HK-2 (cell line): ENCODE results near the gene ANXA6.
A peak's percentile ranks its signal among the peaks of the same experiment; 100 is the strongest.

Source experiments
- DNase-seq: peaks from one replicate; pipeline ENCODE4 v3.0.0-alpha.2; 2018; ENCODE audit not compliant: unreplicated experiment

The ANXA6 gene

DNA sequence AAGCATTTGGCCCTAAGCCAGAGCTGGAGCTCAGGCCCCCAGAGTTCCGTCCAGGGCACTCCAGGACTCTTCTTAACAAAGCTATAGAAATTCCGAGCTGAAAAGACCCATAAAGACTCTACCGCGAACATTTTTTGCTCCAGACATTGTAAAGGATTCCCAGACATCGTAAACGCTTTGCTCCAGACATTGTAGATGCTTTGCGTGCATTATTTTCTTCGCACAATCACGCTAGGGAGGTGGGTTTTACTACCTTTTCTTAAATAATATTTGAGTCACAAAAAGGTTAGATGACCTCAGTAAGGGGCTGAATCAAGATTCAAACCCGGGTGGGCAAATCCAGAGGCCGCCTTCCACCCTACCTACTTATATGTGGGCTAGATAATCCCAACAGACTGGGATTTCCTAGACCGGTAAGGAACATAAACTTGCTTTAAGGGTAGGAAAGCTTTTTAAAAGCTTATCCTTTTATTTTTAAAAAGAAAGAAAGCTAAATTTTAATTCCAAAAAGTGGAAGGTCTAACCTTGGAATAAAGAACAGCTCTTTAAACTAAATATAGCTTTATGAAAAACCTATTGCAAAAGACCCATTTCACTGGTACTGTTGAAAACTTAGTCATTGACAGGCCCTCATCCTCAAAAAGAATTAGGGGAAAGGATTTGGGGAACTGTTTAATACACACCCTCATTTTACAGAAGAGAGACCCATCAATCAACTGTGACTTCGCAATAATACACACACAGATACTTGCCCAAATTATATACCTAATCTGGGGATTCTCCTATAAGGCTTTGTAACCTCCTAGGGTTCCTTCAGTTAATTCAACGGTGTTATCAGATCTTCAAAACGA lies 75.9 kb downstream of the ANXA6 start:
- DNase-seq = no peak

DNA sequence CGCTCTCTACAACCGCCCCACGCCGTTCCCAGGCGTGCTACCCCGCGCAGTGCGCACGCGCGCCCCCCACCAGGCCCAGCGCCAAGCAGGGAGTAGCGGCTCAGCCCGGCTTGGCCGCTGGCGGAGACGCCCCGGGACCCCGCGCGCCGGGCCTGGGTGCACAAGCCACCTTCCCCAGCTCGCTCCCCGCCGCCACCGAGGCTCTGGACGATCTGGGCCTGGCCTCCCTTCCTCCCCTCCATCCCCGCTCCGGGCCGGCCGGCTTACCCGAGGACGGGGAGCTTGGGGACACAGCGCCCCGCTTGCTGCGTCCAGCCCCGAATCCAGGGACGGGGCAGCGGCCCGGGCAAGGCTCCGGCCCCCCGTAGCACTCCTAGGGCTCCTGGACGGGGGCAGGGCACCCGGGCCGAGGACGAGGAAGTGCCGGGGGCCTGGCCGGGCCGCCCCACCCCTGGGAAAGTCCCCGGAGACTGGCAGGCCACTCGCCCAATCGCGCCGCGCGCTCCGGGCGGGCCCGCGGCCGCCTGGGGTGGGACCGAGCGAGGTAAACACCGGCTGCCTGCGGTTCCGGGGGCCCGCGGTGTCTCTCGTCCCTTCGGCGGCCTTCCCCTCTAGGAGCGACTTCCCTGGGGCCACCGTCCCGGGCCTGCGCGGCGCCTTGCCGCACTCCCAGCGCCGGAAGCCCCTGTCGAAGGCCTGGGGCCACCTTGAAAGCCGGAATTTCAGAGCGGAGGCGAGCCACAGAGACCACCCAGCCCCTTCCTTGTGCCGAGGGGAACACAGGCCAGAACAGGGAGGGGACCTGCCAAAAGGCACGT lies 76.8 kb downstream of the ANXA6 start, which contains the start of gene TNIP1:
Gene TNIP1 (minus strand): TSS at position 422 of the 818 bp plus-strand sequence. CDS start 15,939 bp downstream, outside the sequence.
- DNase-seq = peak; percentile 92

DNA sequence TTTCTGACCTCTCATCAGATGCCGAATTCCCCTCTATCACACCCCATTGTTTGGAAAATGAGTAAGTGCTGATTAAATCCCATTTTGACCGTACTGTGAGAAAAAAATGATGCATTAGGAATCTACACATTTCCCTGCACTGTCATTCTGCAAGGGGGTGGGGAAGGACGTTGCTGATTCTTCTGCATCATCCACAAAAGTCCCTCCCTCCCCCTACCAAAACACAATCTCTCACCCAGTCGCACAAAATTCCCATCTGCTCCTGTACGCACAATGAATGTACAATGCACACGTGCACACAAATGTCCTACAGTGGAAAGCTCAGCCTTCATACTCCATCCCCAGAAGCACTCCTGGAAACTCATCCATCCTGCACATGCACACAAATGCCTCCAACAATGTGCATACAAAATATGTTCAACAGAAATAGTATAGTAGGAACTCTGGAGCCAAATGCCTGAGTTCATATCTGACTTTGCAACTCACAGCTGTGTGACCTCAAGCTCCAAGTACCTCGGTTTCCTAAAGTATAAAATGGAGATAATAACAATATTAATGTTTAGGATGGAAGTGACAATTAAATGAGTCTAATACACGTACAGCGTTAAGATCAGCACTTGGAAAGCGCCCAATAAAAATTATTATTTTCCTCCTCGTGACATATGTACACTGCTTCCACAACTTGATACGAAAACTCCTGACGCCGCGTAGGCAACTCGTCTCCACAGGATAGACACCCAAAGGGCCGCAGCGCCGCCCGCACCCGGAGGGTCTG lies 77.6 kb downstream of the ANXA6 start:
- DNase-seq = peak; percentile 38

DNA sequence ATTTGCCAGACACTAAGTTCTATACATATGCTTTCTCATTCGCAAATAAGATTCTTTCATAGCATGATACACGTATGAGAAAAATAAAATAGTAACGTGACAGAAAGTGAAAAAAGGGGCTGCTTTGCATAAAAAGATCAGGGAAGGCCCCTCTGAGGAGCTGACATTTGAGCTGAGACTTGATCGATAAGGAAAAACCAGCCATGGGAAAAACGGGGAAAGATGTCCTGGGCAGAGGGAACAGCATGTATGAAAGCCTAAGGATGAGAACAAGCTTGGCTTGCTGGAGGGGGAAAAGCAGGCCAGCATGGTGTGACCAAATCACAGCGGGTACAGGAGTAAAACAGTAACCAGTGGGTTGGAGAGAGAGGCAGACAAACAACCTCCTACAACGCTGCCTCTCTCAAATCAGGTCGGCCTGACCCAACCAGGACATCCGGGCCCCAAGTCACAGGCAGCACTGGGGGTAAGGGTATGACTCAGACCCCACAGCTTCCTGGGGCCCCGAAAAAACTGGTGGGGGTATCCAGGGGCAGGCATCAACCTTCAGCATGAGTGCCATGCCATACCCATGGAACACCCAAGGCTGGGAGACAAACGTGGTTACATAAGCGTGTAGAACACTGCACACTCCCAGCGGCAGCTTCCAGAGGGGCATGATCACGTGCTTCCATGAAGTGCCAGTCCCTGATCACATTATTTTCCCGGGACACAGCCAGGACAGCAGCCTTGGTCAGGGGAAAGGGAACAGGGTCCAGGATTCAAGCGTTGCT lies 78.9 kb downstream of the ANXA6 start:
- peak; percentile 69 for DNase-seq

DNA sequence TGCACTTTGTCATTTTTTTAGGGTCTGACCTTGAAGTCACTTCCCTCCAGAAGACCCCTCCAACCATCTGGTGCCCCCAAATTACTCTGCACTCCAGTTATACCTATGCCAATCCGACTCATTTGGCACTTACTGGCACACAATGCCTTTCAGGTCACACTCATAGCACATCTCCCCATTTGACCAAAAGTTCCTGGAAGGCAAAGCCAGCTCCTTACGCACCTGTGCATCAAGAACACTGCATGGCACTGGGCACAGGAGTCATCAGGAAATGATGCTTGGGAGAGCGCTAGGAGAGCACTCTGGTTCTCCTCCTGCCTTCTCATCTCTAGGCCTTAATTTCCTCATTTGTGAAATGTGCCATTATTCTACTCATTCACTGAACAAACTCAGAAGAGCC lies 79.6 kb downstream of the ANXA6 start:
- no peak for DNase-seq

DNA sequence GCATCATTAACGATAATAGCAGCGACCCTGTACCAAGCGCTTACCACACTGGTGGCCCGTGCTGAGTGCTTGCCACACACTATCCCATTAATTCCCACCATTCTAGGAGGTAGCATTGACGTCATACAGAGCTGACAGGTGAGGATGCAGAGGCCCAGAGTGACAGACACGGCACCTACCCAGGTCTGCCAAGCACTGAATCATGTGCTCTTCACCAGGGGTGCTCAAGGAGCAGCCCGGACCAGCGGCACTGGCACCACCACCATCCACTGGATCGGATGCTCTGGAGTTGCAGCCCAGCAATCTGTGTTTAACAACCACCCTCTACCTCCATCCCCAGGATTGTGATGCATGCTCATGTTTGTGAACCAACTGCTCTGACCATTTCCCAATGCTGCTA lies 80.2 kb downstream of the ANXA6 start:
- no peak for DNase-seq

DNA sequence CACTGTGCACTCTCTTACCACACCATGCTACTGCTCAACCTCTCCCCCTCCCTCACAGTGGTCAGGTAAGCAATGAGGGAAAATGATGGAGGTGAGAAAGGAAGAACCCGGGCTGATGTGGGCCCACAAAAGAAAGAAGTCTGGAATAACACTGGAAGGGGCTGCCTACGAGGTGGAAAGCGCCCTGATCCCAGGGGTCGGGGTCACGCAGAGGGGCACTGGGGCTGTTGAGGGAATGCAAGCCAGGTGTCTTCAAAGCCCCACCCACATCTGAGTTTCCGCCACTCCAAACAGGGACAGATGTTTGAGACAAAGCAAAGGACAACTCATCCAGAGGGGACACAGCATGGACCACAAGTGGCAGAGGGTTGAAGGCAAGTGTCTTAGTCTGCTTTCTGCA lies 81.0 kb downstream of the ANXA6 start:
- DNase-seq = no peak

DNA sequence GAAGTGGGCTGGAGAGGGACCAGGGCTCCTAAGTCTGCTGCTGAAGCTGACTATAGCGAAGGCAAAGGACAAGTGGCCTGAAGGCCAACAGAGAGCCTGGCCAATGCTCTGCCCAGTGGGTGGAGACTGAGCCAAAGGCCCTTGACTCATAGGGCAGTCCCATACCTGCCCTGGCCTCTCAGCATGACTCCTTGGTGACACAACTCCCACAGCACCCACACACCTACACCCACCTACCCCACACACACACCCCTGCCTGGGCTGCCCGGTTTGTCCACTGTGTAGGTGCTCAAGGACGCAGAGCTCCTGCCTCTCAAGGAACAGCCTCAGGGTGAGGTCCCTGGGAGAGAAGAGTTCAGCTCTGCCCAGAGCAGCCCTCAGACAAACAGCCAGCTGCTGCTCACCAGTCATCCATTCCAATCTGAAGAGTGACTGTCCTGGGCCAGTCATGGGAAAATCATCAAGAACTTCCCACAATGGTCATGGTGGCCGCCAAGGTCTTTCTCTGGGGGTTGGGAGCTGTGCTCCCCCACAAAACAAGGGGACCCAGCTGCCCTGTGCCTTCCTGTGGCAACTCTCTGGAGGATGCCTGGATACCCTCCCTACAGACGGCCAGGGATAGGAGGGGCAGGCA lies 81.8 kb downstream of the ANXA6 start:
- peak; percentile 62 for DNase-seq

DNA sequence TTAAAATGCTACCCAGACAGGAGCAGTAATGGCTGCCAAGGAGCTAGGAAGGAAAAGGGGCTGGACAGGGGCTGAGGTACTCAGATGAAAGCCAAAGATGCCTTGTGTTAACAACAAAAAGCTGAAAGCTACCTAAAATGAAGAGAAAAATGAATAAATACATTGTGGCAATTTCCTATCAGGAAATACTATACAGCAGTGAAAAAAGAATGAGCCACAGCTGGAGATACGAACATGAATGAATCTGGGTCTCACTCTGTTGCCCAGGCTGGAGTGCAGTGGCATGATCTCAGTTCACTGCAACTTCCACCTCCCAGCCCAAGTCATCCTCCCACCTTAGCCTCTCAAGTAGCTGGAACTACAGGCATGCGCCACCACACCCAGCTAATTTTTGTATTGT lies 83.0 kb downstream of the ANXA6 start:
- DNase-seq = no peak

DNA sequence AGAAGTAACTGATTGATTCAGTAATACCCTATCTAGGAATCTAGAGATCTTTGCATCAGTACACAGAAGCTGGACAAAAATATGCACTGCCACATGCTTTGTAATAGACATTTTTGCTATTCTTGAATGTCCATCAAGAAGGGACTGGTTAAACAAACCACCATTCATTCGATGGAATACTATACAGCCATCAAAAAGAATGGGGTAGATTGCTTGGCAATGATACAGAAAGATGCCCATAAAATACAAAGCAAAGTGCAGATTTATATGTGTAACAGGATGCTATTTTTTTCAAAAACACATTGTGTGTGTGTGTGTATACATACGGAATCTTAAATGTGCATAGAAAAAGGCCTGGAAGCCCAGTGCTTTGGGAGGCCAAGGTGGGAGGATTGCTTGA lies 84.3 kb downstream of the ANXA6 start:
- DNase-seq = no peak

DNA sequence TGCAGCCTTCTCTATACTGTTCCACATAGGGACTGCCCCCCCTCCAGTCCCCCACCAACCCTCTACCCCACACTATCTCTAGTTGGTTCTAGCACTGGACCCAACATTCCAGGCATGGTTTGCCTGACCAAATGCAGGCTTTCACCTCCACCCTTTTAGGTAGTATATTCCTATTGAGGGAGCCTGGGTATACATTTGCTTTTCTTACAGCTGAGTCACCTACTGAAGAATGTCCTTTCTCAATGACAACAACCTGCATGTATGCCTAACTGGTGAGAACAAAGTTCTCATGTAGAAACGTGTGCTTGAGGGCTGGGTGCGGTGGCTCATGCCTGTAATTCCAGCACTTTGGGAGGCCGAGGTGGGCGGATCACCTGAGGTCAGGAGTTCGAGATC lies 85.0 kb downstream of the ANXA6 start:
- no peak for DNase-seq

DNA sequence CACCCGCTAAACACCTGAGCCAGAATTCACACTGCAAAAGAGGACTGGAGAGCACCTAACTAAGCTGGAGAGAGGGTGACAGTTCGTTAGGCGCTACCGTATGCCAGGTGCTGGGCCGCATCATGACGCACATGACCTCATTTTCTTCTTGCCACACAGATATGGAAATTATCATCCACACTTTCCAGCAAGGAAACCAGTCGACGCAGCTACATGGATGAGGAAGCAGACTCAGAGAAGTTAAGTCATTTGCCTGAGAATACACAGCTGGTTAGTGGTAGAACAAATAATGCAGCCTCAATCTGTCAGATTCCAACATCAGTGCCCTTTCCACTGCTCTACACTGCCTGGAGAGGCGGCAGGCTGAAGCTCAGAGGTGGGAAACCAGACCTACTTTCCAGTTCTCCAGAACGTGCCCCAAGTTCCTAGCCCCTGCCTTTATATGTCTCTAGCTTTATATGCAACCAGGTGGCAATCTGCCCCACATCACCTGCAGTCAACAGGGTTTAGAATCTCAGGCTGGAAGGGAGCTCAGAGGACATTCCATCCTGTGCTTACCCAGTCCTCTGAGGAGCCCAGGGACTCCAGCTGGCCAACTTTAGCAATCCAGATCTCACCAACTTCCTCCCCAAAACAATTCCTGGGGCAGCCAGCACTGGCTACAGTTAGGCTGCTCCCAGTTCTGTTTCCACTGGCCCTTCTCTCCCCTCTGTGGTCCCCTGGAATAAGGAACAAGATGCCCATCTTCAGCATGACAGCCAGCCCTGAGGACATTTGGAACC lies 85.5 kb downstream of the ANXA6 start:
- DNase-seq = no peak

DNA sequence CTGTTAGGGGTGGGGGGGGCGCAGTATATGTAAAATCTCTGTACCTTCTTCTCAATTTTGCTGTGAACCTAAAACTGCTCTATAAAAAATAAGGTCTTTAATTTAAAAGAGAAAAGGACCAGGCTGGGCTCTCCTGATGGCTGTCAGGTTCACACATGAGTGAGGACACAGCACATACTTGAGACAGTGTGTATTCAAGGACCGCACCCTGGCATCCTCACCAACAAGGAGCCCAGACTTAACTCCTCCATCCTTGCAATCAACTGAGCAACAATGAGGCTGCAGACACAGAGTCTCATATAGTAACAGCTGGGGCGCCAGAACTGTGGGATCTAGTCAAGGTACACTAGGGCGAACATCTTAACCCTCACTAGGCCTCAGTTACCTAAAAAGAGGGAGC lies 86.6 kb downstream of the ANXA6 start:
- DNase-seq = no peak

DNA sequence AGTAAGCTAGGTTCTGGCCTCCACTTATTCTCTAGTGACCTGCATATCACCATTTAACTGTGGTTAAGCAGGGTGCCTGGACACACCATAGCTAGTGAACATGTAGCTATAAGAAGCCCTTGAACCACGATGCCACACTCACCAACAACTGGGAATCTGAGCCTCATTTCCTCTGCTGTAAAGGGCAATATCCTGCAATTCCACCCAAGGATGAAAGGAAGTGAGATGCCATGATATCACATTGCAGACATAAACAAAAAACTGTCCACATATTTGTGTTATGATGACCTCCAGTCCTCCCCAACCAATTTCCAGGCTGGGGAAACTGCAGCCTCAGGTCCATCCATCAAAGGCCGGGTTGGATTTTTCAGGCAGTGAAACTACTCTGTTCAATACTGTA lies 87.1 kb downstream of the ANXA6 start:
- DNase-seq = no peak

DNA sequence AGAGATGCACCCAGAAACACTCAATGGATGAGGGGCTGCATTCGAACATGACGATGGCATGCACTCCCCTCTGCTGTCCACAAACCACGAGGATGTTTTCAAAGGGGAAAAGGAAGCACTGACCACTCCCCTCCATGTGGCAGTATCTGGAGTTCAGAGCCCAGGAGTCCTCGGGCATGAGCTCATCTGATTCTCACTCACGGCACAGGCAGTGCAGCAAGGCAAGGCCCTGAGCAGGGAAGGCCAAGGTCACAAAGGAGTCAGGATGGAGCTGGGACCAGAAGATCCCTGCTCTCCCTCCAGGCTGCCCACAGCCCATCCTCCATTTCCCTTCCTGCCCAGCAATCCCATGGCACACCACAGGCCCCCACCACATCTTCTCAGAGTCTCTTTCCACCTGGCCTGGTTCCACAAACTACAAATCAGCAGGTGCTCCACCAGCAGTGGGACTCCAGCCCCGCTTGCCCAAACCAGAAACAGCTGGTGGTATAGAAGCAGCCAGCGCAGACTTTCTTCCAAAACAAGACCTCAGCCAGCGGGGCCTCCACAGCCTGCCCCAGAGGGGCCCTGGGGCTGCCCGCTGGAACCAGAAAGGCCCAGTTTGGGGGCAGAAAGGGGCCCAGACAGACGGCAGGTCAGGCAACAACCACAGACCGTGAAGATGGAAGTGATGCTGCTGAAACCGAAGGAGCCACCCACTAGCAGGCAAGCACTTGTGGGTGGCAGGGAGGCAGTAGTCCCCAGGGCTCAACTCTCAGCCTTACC lies 89.0 kb downstream of the ANXA6 start:
- peak; percentile 56 for DNase-seq

DNA sequence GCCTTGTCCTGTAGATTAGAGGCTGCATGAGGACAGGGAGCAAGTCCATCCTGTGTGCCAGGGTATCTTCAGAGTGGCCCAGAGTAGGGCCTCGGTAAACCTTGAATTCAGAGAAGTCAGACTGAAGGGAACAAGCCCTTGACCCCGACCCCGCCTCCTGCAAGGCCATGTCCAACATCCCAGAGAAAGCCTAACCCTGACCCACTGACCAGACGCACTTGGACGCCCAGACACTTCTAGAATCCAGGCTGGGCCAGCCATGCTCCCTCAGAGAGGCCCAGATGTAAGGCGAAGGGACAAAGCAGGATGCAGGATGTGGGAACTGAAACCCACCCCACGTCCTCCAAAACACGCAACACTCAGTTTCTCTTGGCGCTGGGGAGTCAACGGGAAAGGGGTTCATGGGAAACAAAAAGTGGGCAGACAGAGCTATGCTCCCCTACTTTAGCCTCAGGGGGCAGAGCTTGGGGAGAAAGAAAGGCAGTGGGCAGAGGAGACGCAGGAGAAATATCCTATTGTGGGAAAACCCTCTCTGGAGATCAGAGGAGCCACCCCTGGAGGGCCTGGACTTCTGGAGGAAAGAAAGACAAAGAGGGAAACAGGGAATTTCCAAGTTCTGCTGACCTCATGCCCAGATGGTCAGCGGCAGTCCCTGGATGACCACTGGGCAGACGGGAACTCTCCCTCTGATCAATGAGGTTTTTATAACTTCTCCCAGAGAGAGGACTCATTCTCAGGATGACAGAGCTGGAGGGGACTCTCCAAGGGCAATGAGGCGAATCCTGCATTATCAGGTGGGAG lies 89.7 kb downstream of the ANXA6 start:
- DNase-seq = no peak

DNA sequence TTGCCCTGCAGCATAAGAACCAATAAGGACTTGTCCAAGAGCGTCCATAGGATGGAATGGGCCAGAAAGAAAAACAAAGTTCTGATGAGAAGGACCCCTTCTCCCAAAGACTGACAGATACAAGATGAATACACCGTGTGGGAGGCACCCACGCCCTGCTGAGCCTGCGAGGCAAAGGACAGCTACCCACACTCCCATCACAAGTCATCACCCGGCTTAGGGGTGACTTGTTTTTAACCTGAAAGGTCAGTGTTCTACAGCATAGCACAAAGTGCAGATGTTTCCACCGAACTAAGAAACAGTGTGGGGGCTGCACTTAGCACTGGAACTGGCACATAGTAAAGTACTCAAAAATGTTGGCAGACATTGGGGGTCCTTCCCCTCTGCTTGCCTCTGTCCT lies 90.7 kb downstream of the ANXA6 start:
- no peak for DNase-seq

DNA sequence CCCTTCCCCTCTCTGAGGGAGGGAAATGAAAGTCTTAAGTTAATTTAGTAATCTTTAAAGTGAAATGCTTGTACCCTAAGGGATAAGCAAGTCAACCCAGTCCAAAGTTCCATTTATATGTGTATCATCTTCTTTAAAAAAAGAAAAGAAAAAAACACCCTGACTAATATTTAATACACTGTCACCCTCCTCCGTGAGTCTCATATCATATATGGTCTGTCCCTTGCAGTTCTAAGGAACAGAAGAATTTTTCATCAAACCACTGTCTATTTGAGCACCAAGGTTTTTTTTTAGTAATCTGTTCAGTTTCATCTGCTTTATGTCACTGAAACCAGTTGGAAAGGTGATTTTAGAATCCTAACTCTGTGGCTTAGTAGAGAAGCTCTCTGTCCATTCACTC lies 92.0 kb downstream of the ANXA6 start:
- no peak for DNase-seq
